ENCODE results near the gene PRPF4. TPM values are rescaled to one million over a fixed set of nuclear protein-coding genes. Genes with fewer than 3 reads are reported as not detected.

Gene PRPF4
- total and polyA plus RNA-seq, 9 of the 15 experiments (the other 6 are each of a cell fraction or from before 2014, with no cell fraction given), result 25.8 to 66.0 (median 39.8) TPM

DNA sequence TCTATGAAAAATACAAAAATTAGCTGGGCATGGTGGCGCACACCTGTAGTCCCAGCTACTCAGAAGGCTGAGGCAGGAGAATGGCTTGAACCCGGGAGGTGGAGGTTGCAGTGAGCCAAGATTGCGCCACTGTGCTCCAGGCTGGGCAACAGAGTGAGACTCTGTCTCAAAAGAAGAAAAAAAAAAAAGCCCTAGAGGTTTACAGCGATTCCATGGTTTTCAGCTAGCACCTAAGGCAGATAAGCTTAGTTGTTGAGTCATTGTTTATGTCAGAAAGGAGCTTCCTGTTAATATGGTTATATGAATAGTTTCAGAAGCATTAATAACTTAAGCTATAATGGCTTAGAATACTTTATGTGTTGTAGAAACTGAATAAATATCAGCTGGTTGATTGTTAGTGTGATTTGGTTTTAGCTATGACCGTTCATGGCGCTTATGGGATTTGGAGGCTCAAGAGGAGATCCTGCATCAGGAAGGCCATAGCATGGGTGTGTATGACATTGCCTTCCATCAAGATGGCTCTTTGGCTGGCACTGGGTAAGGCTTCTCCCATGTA, 14.7 kb downstream of the PRPF4 start (continued):
- TF ChIP-seq SREBF1 (IDR thresholded peaks at IDR 0.05; ENCODE audit: borderline replicate concordance, low read depth, low read length) (no peak), POLR2AphosphoS5 (IDR thresholded peaks at IDR 0.05; ENCODE audit: control insufficient read depth, insufficient read depth, low read depth, low read length) (no peak), HDAC6 (IDR thresholded peaks at IDR 0.05; ENCODE audit: low read depth, low read length) (no peak), ZNF766 (CRISPR knock-in tag; conservative IDR thresholded peaks at IDR 0.05) (peak; percentile 93), SMARCB1 (IDR thresholded peaks at IDR 0.05; ENCODE audit: insufficient read length, low read depth) (no peak), ZNF384 (IDR thresholded peaks at IDR 0.05; ENCODE audit: low read depth, low read length) (peak; percentile 73; the same call in 1 of the 2 replicates), SNRNP70 (optimal IDR thresholded peaks at IDR 0.05; ENCODE audit: low read depth, low read length) (no peak), HCFC1 (IDR thresholded peaks at IDR 0.05; ENCODE audit: low read depth, low read length) (no peak), SPI1 (IDR thresholded peaks at IDR 0.05; ENCODE audit: borderline replicate concordance, low read depth, low read length) (no peak)
- TF ChIP-seq, protein P1, sequence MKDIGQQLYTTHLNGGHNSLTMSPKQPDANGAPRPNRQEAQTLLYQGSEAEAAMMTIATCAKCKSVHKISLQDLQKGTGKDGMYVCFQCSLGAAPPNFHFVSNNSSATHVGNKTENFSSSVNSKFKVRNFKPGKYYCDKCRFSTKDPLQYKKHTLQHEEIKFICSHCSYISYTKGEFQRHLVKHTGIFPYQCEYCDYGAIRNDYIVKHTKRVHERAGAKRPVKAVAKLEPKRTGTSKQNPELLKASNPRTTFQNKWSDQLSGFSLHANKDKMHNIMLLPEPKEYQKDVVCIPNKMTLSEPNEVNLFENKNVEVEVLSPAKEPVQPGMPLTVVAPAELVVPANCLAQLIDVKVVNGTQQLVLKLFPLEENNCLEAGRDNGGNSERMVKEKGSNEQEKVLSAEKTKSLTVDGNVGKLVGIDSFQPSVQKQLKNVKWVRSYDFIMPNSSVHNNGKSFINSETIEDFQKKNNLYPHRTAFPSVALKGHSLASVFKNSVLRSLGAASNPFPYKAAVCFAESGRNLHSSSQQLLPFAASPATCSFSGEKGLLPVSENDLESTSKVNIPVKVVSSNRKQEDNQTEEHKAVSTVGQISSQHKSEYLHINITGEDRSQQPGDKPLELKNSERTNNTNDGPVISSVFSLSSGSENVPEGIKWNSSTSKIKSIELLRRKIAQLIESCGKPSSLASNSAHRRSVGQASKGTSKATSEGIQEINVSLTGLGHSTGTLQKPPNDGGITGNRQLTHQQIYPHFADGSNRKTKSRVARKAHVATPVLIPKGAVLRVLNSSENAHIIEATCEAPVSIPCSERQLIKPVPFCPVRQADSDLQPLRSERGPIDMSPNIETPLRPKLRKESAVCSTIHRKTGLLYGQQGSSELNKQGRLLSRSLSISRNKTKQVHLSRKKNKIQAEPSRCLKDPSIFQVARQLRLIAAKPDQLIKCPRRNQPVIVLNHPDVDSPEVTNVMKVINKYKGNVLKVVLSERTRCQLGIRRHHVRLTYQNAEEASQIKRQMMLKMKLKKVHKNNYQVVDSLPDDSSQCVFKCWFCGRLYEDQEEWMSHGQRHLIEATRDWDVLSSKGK (CRISPR knock-in tag; IDR thresholded peaks at IDR 0.05), result no peak
- TF ChIP-seq, protein P2, sequence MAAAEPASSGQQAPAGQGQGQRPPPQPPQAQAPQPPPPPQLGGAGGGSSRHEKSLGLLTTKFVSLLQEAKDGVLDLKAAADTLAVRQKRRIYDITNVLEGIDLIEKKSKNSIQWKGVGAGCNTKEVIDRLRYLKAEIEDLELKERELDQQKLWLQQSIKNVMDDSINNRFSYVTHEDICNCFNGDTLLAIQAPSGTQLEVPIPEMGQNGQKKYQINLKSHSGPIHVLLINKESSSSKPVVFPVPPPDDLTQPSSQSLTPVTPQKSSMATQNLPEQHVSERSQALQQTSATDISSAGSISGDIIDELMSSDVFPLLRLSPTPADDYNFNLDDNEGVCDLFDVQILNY (CRISPR knock-in tag; IDR thresholded peaks at IDR 0.05), result no peak

Measured in K562 (cell line).